Liver (tissue), 9 donors: ENCODE results near the gene CFAP68. TPM values are rescaled to one million over a fixed set of nuclear protein-coding genes. Genes with fewer than 3 reads are reported as not detected.
"Not testable (repeated sequence)": the region's sequence is repeated elsewhere in the genome, so short reads cannot be mapped to it uniquely, and the experiment has no call there.

Source experiments
- DNase-seq: peaks from one replicate; pipeline ENCODE4 v3.0.0-alpha.2; 2017; ENCODE audit warnings: low spot score
- H3K27ac ChIP-seq, 2 donors: one replicate each; pipeline ENCODE4 v1.7.0; 2013; ENCODE audit warnings: inconsistent platforms in 2 of 2, low read length in 2 of 2, control low read depth in 1 of 2, low read depth in 1 of 2, mild to moderate bottlenecking in 1 of 2
- H3K27me3 ChIP-seq, 4 donors: one replicate each; pipeline versions ENCODE4 v1.6.1 to v1.7.0; 2013; ENCODE audit warnings: low read length in 3 of 4, inconsistent platforms in 1 of 4, mild to moderate bottlenecking in 1 of 4, moderate library complexity in 1 of 4; ENCODE audit not compliant: control insufficient read depth in 4 of 4, insufficient read depth in 4 of 4
- H3K36me3 ChIP-seq, 4 donors: one replicate each; pipeline versions ENCODE4 v1.6.1 to v1.7.0; 2013; ENCODE audit warnings: low read length in 3 of 4, mild to moderate bottlenecking in 3 of 4, low read depth in 1 of 4, moderate library complexity in 1 of 4; ENCODE audit not compliant: control insufficient read depth in 4 of 4, insufficient read depth in 3 of 4
- H3K4me1 ChIP-seq, 4 donors: one replicate each; pipeline versions ENCODE4 v1.6.1 to v1.7.0; 2013; ENCODE audit warnings: low read length in 3 of 4, mild to moderate bottlenecking in 3 of 4, moderate library complexity in 1 of 4; ENCODE audit not compliant: control insufficient read depth in 4 of 4, insufficient read depth in 4 of 4
- H3K4me3 ChIP-seq, 3 donors: one replicate each; pipeline versions ENCODE4 v1.6.1 to v1.7.0; 2013; ENCODE audit warnings: low read length in 3 of 3, control low read depth in 1 of 3, low read depth in 1 of 3, mild to moderate bottlenecking in 1 of 3
- H3K9ac ChIP-seq, 2 donors: one replicate each; pipeline ENCODE4 v1.7.0; 2013; ENCODE audit warnings: low read length in 2 of 2, mild to moderate bottlenecking in 2 of 2, moderate library complexity in 2 of 2, control low read depth in 1 of 2, low read depth in 1 of 2
- H3K9me3 ChIP-seq, 4 donors: one replicate each; pipeline versions ENCODE4 v1.6.1 to v1.7.0; 2013; ENCODE audit warnings: low read length in 3 of 4; ENCODE audit not compliant: control insufficient read depth in 4 of 4
- ATF3 ChIP-seq: IDR thresholded peaks from 2 replicates; pipeline ENCODE4 v1.6.1; 2016; ENCODE audit warnings: antibody characterized with exemption
- CTCF ChIP-seq: fragments of 150-350 bp; IDR thresholded peaks from 2 replicates; pipeline ENCODE4 v1.5.1; 2017; ENCODE audit warnings: improper control_type of control experiment, low read depth, low read length; ENCODE audit not compliant: missing input control
- EGR1 ChIP-seq, 2 donors: IDR thresholded peaks; 2 replicates each; pipeline ENCODE4 v1.6.1; 2016 to 2018; ENCODE audit warnings: antibody characterized with exemption in 2 of 2, low read depth in 2 of 2
- FOXA1 ChIP-seq: IDR thresholded peaks from 2 replicates; pipeline ENCODE4 v1.6.1; 2016; ENCODE audit warnings: antibody characterized with exemption
- FOXA2 ChIP-seq: IDR thresholded peaks from 2 replicates; pipeline ENCODE4 v1.6.1; 2016; ENCODE audit warnings: antibody characterized with exemption
- GABPA ChIP-seq, 2 donors: IDR thresholded peaks in 1 of 2; conservative IDR thresholded peaks in 1 of 2; 2 replicates each; pipeline ENCODE4 v1.6.1; 2016; ENCODE audit warnings: antibody characterized with exemption in 2 of 2, mild to moderate bottlenecking in 1 of 2, moderate library complexity in 1 of 2
- HNF4A ChIP-seq, 2 donors: conservative IDR thresholded peaks; 2 replicates each; pipeline ENCODE4 v1.6.1; 2016; ENCODE audit warnings: antibody characterized with exemption in 2 of 2, mild to moderate bottlenecking in 2 of 2
- HNF4G ChIP-seq: IDR thresholded peaks from 2 replicates; pipeline ENCODE4 v1.6.1; 2016; ENCODE audit warnings: antibody characterized with exemption
- JUND ChIP-seq, 2 donors: IDR thresholded peaks; 2 replicates each; pipeline ENCODE4 v1.6.1; 2016; ENCODE audit warnings: antibody characterized with exemption in 2 of 2
- MAX ChIP-seq: IDR thresholded peaks from 2 replicates; pipeline ENCODE4 v1.6.1; 2016; ENCODE audit warnings: antibody characterized with exemption
- NR2F2 ChIP-seq: IDR thresholded peaks from 2 replicates; pipeline ENCODE4 v1.6.1; 2016; ENCODE audit warnings: antibody characterized with exemption
- RAD21 ChIP-seq, 2 donors: IDR thresholded peaks; 2 replicates each; pipeline ENCODE4 v1.6.1; 2016; ENCODE audit warnings: antibody characterized with exemption in 2 of 2, mild to moderate bottlenecking in 2 of 2
- REST ChIP-seq: IDR thresholded peaks from 2 replicates; pipeline ENCODE4 v1.6.1; 2016; ENCODE audit warnings: antibody characterized with exemption, mild to moderate bottlenecking
- RXRA ChIP-seq, 2 donors: IDR thresholded peaks; 2 replicates each; pipeline ENCODE4 v1.6.1; 2017 to 2018; ENCODE audit warnings: antibody characterized with exemption in 2 of 2, mild to moderate bottlenecking in 1 of 2
- SP1 ChIP-seq: IDR thresholded peaks from 2 replicates; pipeline ENCODE4 v1.6.1; 2018; ENCODE audit warnings: antibody characterized with exemption, mild to moderate bottlenecking
- TAF1 ChIP-seq: conservative IDR thresholded peaks from 2 replicates; pipeline ENCODE4 v1.6.1; 2016; ENCODE audit warnings: antibody characterized with exemption, mild to moderate bottlenecking
- YY1 ChIP-seq: IDR thresholded peaks from 2 replicates; pipeline ENCODE4 v1.6.1; 2016; ENCODE audit warnings: antibody characterized with exemption, mild to moderate bottlenecking
- ZBTB33 ChIP-seq: IDR thresholded peaks from 2 replicates; pipeline ENCODE4 v1.6.1; 2016; ENCODE audit warnings: antibody characterized with exemption
- WGBS: extraction: QIAGEN DNeasy Blood & Tissue Kit; methylation state at CpG from one replicate; pipeline ENCODE4 v1.1.7; 2013; 5-methylcytosine and 5-hydroxymethylcytosine counted together
- polyA plus RNA-seq, 2 donors: library from polyadenylated mRNA; stranded (reverse) in 1 of 2; unstranded in 1 of 2; fragments of 200-250 nt in 1 of 2; fragments of >200 nt in 1 of 2; fragmentation: Nextera tagmentation in 1 of 2; extraction: Ambion mirVana in 1 of 2; gene quantifications; one replicate each; pipeline versions ENCODE4 v1.2.1 to v1.2.3, GENCODE V29; 2013 to 2015
- total RNA-seq, 2 donors: library from RNA; depleted of rRNA; stranded (reverse); fragments of >200 nt; gene quantifications; one replicate each; pipeline ENCODE4 v1.2.3, GENCODE V29; 2014
- donor health status: healthy.
- donor health status: healthy.
- donor health status: healthy.
- donor health status: healthy.
- donor health status: healthy.

Gene CFAP68
- total and polyA plus RNA-seq, 4 donors: 6.2 to 27.8 (median 13.8) TPM

- 42% methylated on average over 6 of the region's 6 CpGs for WGBS
- Histone ChIP-seq H3K27ac (peak overlapping the region; percentile 80 to 82), H3K27me3 (no peaks in the 10 kb centered on the region), H3K4me1 (peaks cover 0 to 7% (median 3%) of the 10 kb centered on the region in 4 donors), H3K9ac (peak overlapping the region; percentile 34 to 96), H3K4me3 (peak overlapping the region; percentile 53 to 77 (median 74)), H3K36me3 (peaks cover 0 to 13% (median 1%) of the 10 kb centered on the region in 4 donors), H3K9me3 (no peaks in the 10 kb centered on the region)
- DNase-seq: no peak
- TF ChIP-seq NR2F2: no peak
- TF ChIP-seq MAX: no peak
- no peak for TF ChIP-seq CTCF
- no peak for TF ChIP-seq EGR1 (IDR thresholded peaks at IDR 0.05; ENCODE audit: low read depth in 2 of 2)
- no peak for TF ChIP-seq GABPA (IDR thresholded peaks at IDR 0.05 in 1 of 2, conservative IDR thresholded peaks at IDR 0.05 in 1 of 2)
Measured at GRCh38 chr11:111879637-111879960, 258 bp downstream of the CFAP68 start.

GRCh38 chr11:111882202-111882601 is 2.9 kb downstream of the CFAP68 start:
- Histone ChIP-seq H3K9ac (no peak overlapping the region), H3K36me3 (peaks cover 0 to 6% (median 0%) of the 10 kb centered on the region in 4 donors), H3K27me3 (no peaks in the 10 kb centered on the region), H3K4me1 (peaks cover 0 to 7% (median 3%) of the 10 kb centered on the region in 4 donors), H3K27ac (no peak overlapping the region), H3K9me3 (no peaks in the 10 kb centered on the region), H3K4me3 (no peak overlapping the region)
- no peak for DNase-seq
- TF ChIP-seq HNF4G (no peak), FOXA2 (no peak), HNF4A (conservative IDR thresholded peaks at IDR 0.05) (no peak), EGR1 (IDR thresholded peaks at IDR 0.05; ENCODE audit: low read depth in 2 of 2) (no peak), JUND (IDR thresholded peaks at IDR 0.05) (no peak), CTCF (no peak), TAF1 (no peak), SP1 (no peak), RXRA (IDR thresholded peaks at IDR 0.05) (no peak), YY1 (no peak), NR2F2 (no peak), RAD21 (IDR thresholded peaks at IDR 0.05) (no peak), GABPA (IDR thresholded peaks at IDR 0.05 in 1 of 2, conservative IDR thresholded peaks at IDR 0.05 in 1 of 2) (no peak), ZBTB33 (no peak), FOXA1 (no peak), MAX (no peak), ATF3 (no peak), REST (no peak)
- WGBS: 93% methylated on average over 5 of the region's 5 CpGs

- not testable (repeated sequence) for H3K4me3 ChIP-seq, H3K4me1 ChIP-seq, H3K9me3 ChIP-seq, H3K27ac ChIP-seq, H3K36me3 ChIP-seq, H3K27me3 ChIP-seq, DNase-seq, H3K9ac ChIP-seq
- 96% methylated on average over 4 of the region's 4 CpGs for WGBS
Measured at GRCh38 chr11:111885053-111885452, 5.7 kb downstream of the CFAP68 start.
